Measurements from ENCODE around the gene PUM1.

PUM1 gene

GRCh38 chr1:30887485-30888315, 177.8 kb downstream of the PUM1 start:
- no peak for DNase-seq

GRCh38 chr1:30886710-30887428, 178.6 kb downstream of the PUM1 start:
- no peak for DNase-seq

- no peak for DNase-seq
These were observed 179.7 kb downstream of the PUM1 start for GRCh38 chr1:30885570-30886522.

- DNase-seq = no peak
These were observed 180.8 kb downstream of the PUM1 start for GRCh38 chr1:30884723-30885122.

- no peak for DNase-seq
These were observed 181.9 kb downstream of the PUM1 start for GRCh38 chr1:30883389-30884172.

GRCh38 chr1:30882678-30883388, 182.7 kb downstream of the PUM1 start:
- no peak for DNase-seq
